LNCAP (cell line): Measurements from ENCODE around the gene GPR176.

ENCODE experiments used
- CTCF ChIP-seq: fragments of 450-650 bp; IDR thresholded peaks from 2 replicates; pipeline ENCODE4 v1.5.1; 2017; ENCODE audit warnings: mild to moderate bottlenecking

The GPR176 gene

GRCh38 chr15:39820050-39820602, 99.9 kb downstream of the GPR176 start:
- no peak for TF ChIP-seq CTCF

- TF ChIP-seq CTCF: no peak
Measured at GRCh38 chr15:39819533-39819932, 100.5 kb downstream of the GPR176 start.

- TF ChIP-seq CTCF: no peak
Measured at GRCh38 chr15:39817892-39818291, 102.2 kb downstream of the GPR176 start.

- no peak for TF ChIP-seq CTCF
Measured at GRCh38 chr15:39814489-39814888, 105.6 kb downstream of the GPR176 start.

GRCh38 chr15:39808909-39809308, 111.2 kb downstream of the GPR176 start:
- TF ChIP-seq CTCF: no peak

- no peak for TF ChIP-seq CTCF
Measured at GRCh38 chr15:39807791-39808190, 112.3 kb downstream of the GPR176 start.

GRCh38 chr15:39804026-39804425, 116.0 kb downstream of the GPR176 start:
- TF ChIP-seq CTCF: no peak

- TF ChIP-seq CTCF: no peak
Measured at GRCh38 chr15:39803016-39803415, 117.0 kb downstream of the GPR176 start.
